Measurements from ENCODE around the gene WTAP. TPM values are rescaled to one million over a fixed set of nuclear protein-coding genes. Genes with fewer than 3 reads are reported as not detected.

The WTAP gene
- total RNA-seq, 1 experiment from 2014 or later, result 138 TPM

DNA sequence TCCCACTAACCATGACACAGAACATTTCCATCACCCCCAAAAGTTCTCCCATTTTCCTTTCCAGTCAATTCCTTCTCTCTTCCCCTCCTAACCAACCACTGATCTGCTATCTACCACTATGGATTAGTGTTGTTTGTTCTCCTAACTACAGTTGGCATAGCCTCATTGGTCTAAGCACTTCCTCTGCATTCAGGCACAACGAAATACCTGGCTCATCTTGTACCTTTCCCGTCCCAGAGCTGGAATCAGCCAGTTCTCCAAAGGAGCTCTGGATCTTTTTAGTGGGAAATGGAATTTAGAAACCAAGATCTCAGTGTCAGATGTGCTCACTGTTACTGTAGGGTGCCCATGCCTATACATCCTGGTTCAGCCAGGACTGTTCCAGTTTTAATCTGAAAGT is 4.0 kb upstream of the WTAP start:
- Histone ChIP-seq H2BK20ac (ENCODE audit: low read depth, low read length, poor library complexity, severe bottlenecking) (no peak overlapping the region), H4K91ac (ENCODE audit: insufficient read length, low read depth, low read length) (no peak overlapping the region), H3K56ac (ENCODE audit: insufficient read length, low read depth, low read length) (no peak overlapping the region), H3K9me3 (ENCODE audit: control insufficient read depth, low read depth, low read length) (no peaks in the 10 kb centered on the region), H3K4me1 (ENCODE audit: insufficient read depth, low read length) (no peaks in the 10 kb centered on the region), H3T11ph (ENCODE audit: low read length) (no peak overlapping the region), H3K23me2 (ENCODE audit: insufficient read length, low read depth, low read length, poor library complexity, severe bottlenecking) (no peaks in the 10 kb centered on the region), H3K23ac (ENCODE audit: insufficient read length, low read depth, low read length) (no peak overlapping the region), H3K14ac (ENCODE audit: insufficient read depth, low read length) (no peak overlapping the region), H3K18ac (ENCODE audit: insufficient read length, low read depth, low read length) (no peak overlapping the region), H3K79me1 (ENCODE audit: insufficient read depth, low read depth, low read length, poor library complexity, severe bottlenecking) (no peaks in the 10 kb centered on the region), H2BK5ac (ENCODE audit: insufficient read length, low read length) (no peak overlapping the region), H2AFZ (ENCODE audit: low read length) (no peak overlapping the region), H4K5ac (ENCODE audit: insufficient read length, low read depth, low read length) (peak overlapping the region; percentile 9), H3K27me3 (ENCODE audit: insufficient read depth, low read length) (no peaks in the 10 kb centered on the region), H3K79me2 (ENCODE audit: insufficient read depth, low read length) (peaks cover 12% of the 10 kb centered on the region; the same call in 1 of the 2 replicates), H2BK12ac (ENCODE audit: insufficient read length, low read depth, low read length) (no peak overlapping the region), H3K27ac (ENCODE audit: insufficient read length, low read depth, low read length) (no peak overlapping the region), H2BK15ac (ENCODE audit: low read depth, low read length) (no peak overlapping the region), H2BK120ac (ENCODE audit: low read depth, low read length, poor library complexity, severe bottlenecking) (no peak overlapping the region), H3K9ac (ENCODE audit: extremely low read depth, insufficient read length, low read length) (peak overlapping the region; percentile 38), H3K4me2 (ENCODE audit: insufficient read depth, insufficient read length, low read length) (peak overlapping the region; percentile 13), H2AK5ac (ENCODE audit: insufficient read length, low read length) (no peak overlapping the region), H4K8ac (replicated peaks; ENCODE audit: insufficient read length, low read depth, low read length) (peak overlapping the region; percentile 46), H4K20me1 (ENCODE audit: control insufficient read depth, insufficient read depth, insufficient read length) (no peaks in the 10 kb centered on the region), H3K4ac (ENCODE audit: low read depth, low read length) (no peak overlapping the region)
- peaks cover 5 to 14% (median 11%) of the 10 kb centered on the region in 3 experiments for H3K36me3 Mint-ChIP-seq (ENCODE audit: insufficient read depth in 1 of 3, low read depth in 3 of 3)
- TF ChIP-seq CTCF (conservative IDR thresholded peaks at IDR 0.05), result no peak
- peaks cover 12 to 18% of the 10 kb centered on the region in 2 experiments for H3K4me1 Mint-ChIP-seq
- WGBS (ENCODE audit: extremely low coverage, insufficient read length, low lambda C conversion rate), result no CpG with 5 or more reads among the region's 2 CpGs
- H3K27me3 Mint-ChIP-seq (ENCODE audit: low read depth), result no peaks in the 10 kb centered on the region; the same call in 1 of the 2 replicates
- peak overlapping the region in 2 of 3 experiments; percentile 11 to 59; a peak in 4 of 7 replicates for H3K27ac Mint-ChIP-seq
- no peak overlapping the region for H3K4me3 Mint-ChIP-seq
- H3K9me3 Mint-ChIP-seq, result no peaks in the 10 kb centered on the region; a peak in 2 of 5 replicates
- DNase-seq, result no peak

Measured in H9 (cell line).